Heart left ventricle (tissue), 13 donors: ENCODE data around the gene DDX51.

Experiments used
- POLR2A ChIP-seq, 2 donors: fragments of 450-650 bp; IDR thresholded peaks; one replicate each; pipeline ENCODE4 v1.6.1; 2017; ENCODE audit warnings: antibody characterized with exemption in 2 of 2, mild to moderate bottlenecking in 2 of 2, moderate library complexity in 2 of 2
- TF ChIP-seq, protein P1 (sequence below), 12 donors: fragments of 200-600 bp; sonication (generic) in 4 of 12; IDR thresholded peaks; one replicate each; pipeline versions ENCODE4 v1.5.0 to v1.8.0; 2018 to 2022; ENCODE audit warnings: antibody characterized with exemption in 12 of 12, mild to moderate bottlenecking in 5 of 12
- donor health status: ischemic (EF 13 %, LVEDD 7.1; RV severe dilation, severe dysfunction).
- donor health status: DM: no; HTN: yes; CAD: no.
- donor health status: DM: no; HTN: no; CAD: no.
- donor health status: ischemic (EF 25% LVEDD 6.9; RV normal size, moderate dysfunction).
- donor health status: ischemic (EF 25% LVEDD 5.7; RV mildly dilated, moderate dysfunction).
- donor health status: ischemic (EF 35%, LVEDD 5.7; RV mildly dilated, moderate dysfunction).
- donor health status: nonischemic (EF 11% LVEDD 7.7; RV severe dilation, severe dysfunction).
- donor health status: DM: yes; HTN: yes; CAD: no.
- donor health status: PGD.
- donor health status: ischemic (EF 29% LVEDD 5.4; RV normal size, mild dysfunction).
- donor health status: nonischemic (EF 23%, LVEDD 6.1; RV moderate dilation, normal function).

- TF ChIP-seq, protein P1, sequence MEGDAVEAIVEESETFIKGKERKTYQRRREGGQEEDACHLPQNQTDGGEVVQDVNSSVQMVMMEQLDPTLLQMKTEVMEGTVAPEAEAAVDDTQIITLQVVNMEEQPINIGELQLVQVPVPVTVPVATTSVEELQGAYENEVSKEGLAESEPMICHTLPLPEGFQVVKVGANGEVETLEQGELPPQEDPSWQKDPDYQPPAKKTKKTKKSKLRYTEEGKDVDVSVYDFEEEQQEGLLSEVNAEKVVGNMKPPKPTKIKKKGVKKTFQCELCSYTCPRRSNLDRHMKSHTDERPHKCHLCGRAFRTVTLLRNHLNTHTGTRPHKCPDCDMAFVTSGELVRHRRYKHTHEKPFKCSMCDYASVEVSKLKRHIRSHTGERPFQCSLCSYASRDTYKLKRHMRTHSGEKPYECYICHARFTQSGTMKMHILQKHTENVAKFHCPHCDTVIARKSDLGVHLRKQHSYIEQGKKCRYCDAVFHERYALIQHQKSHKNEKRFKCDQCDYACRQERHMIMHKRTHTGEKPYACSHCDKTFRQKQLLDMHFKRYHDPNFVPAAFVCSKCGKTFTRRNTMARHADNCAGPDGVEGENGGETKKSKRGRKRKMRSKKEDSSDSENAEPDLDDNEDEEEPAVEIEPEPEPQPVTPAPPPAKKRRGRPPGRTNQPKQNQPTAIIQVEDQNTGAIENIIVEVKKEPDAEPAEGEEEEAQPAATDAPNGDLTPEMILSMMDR (IDR thresholded peaks at IDR 0.05) = no peak
- TF ChIP-seq POLR2A (IDR thresholded peaks at IDR 0.05) = no peak
Observed at GRCh38 chr12:132156573-132157325, 12.6 kb upstream of the DDX51 start.
